CD4-positive, alpha-beta T cell treated with Interleukin-21 for 1 hour (primary cell): ENCODE measurements around the gene MOSMO.
"Not testable (repeated sequence)": the region's sequence is repeated elsewhere in the genome, so short reads cannot be mapped to it uniquely, and the experiment has no call there.

Experiments used
- DNase-seq: peaks from one replicate; pipeline ENCODE4 v3.0.0-alpha.2; 2020

The MOSMO gene

GRCh38 chr16:22007509-22008214 lies at the start of gene MOSMO:
Gene MOSMO (plus strand): TSS chr16:22008111. CDS start chr16:22008302, 191 bp downstream.
- peak; percentile 66 for DNase-seq

- DNase-seq = no peak
Observed at GRCh38 chr16:21959050-21959449, 48.9 kb upstream of the MOSMO start.

GRCh38 chr16:21962475-21962874 lies 45.4 kb upstream of the MOSMO start:
- no peak for DNase-seq

GRCh38 chr16:21963887-21964286 lies 44.0 kb upstream of the MOSMO start:
- no peak for DNase-seq

GRCh38 chr16:21964353-21964752 lies 43.6 kb upstream of the MOSMO start:
- no peak for DNase-seq

GRCh38 chr16:21971856-21972255 lies 36.1 kb upstream of the MOSMO start:
- no peak for DNase-seq

- no peak for DNase-seq
Observed at GRCh38 chr16:21973945-21974344, 34.0 kb upstream of the MOSMO start.

- no peak for DNase-seq
Observed at GRCh38 chr16:21980032-21980431, 27.9 kb upstream of the MOSMO start.

GRCh38 chr16:21982108-21982507 lies 25.8 kb upstream of the MOSMO start:
- DNase-seq = no peak

GRCh38 chr16:21984062-21984461 lies 23.8 kb upstream of the MOSMO start:
- DNase-seq = no peak

- no peak for DNase-seq
Observed at GRCh38 chr16:21985524-21985923, 22.4 kb upstream of the MOSMO start.

GRCh38 chr16:21986692-21987246 lies 21.1 kb upstream of the MOSMO start:
- DNase-seq = no peak

- DNase-seq = no peak
Observed at GRCh38 chr16:21987498-21987897, 20.4 kb upstream of the MOSMO start.

- no peak for DNase-seq
Observed at GRCh38 chr16:21989133-21989532, 18.8 kb upstream of the MOSMO start.

- no peak for DNase-seq
Observed at GRCh38 chr16:21989751-21990150, 18.2 kb upstream of the MOSMO start.

- no peak for DNase-seq
Observed at GRCh38 chr16:21990381-21990944, 17.4 kb upstream of the MOSMO start.

- DNase-seq = no peak
Observed at GRCh38 chr16:21991621-21992020, 16.3 kb upstream of the MOSMO start.

- DNase-seq = no peak
Observed at GRCh38 chr16:21994856-21995465, 12.9 kb upstream of the MOSMO start.

GRCh38 chr16:21996923-21997696 lies 10.8 kb upstream of the MOSMO start:
- DNase-seq = no peak

- no peak for DNase-seq
Observed at GRCh38 chr16:21997697-21998480, 10.0 kb upstream of the MOSMO start.

GRCh38 chr16:22001591-22001990 lies 6.3 kb upstream of the MOSMO start:
- DNase-seq = no peak

- DNase-seq = not testable (repeated sequence)
Observed at GRCh38 chr16:22002047-22002446, 5.9 kb upstream of the MOSMO start.
